Ishikawa (cell line): ENCODE results near the gene PLK2.

Source experiments
- CEBPB ChIP-seq: IDR thresholded peaks from 2 replicates; pipeline ENCODE4 v1.6.1; 2012
- CREB1 ChIP-seq: IDR thresholded peaks from 2 replicates; pipeline ENCODE4 v1.6.1; 2012; ENCODE audit warnings: low read depth
- EGR1 ChIP-seq: IDR thresholded peaks from 2 replicates; pipeline ENCODE4 v1.6.1; 2012
- EP300 ChIP-seq: IDR thresholded peaks from 2 replicates; pipeline ENCODE4 v1.6.1; 2012; ENCODE audit warnings: borderline replicate concordance
- FOXM1 ChIP-seq: IDR thresholded peaks from 2 replicates; pipeline ENCODE4 v1.6.1; 2012; ENCODE audit warnings: low read depth, borderline replicate concordance
- NFIC ChIP-seq: IDR thresholded peaks from 2 replicates; pipeline ENCODE4 v1.6.1; 2012
- RAD21 ChIP-seq: IDR thresholded peaks from 2 replicates; pipeline ENCODE4 v1.6.1; 2012; ENCODE audit warnings: low read depth
- TAF1 ChIP-seq: IDR thresholded peaks from 2 replicates; pipeline ENCODE4 v1.6.1; 2012; ENCODE audit warnings: low read depth, mild to moderate bottlenecking
- TCF12 ChIP-seq: IDR thresholded peaks from 2 replicates; pipeline ENCODE4 v1.6.1; 2012; ENCODE audit warnings: low read depth
- TEAD4 ChIP-seq: IDR thresholded peaks from 2 replicates; pipeline ENCODE4 v1.6.1; 2012
- YY1 ChIP-seq: IDR thresholded peaks from 2 replicates; pipeline ENCODE4 v1.6.1; 2012; ENCODE audit warnings: low read depth
- ZBTB7A ChIP-seq: IDR thresholded peaks from 2 replicates; pipeline ENCODE4 v1.6.1; 2012; ENCODE audit warnings: low read depth
- TF ChIP-seq, protein P1 (sequence below): IDR thresholded peaks from 2 replicates; pipeline ENCODE4 v1.6.1; 2012; ENCODE audit warnings: low read depth, mild to moderate bottlenecking
- TF ChIP-seq, protein P2 (sequence below): IDR thresholded peaks from 2 replicates; pipeline ENCODE4 v1.6.1; 2012
- TF ChIP-seq, protein P3 (sequence below): IDR thresholded peaks from 2 replicates; pipeline ENCODE4 v1.6.1; 2012

PLK2 gene

DNA sequence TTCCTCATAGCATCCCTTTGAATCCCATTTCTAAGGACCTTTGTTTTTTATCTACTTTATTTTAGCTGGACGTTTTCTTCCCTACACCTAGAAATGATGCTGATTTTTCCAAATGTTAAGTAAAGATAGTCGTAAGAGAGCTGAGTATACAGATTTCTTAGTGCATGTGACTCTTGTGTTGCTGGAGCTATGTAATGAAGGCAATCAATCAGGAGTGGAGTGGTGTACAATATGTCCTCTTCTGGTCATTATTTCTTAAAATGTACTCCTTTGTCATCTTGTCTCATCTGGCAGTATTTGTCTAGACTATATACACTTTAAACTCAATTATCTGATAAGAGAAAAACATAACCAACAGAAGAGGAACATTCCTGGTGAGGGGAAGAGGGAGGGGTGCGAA, 44.9 kb upstream of the PLK2 start:
- no peak for TF ChIP-seq EGR1

DNA sequence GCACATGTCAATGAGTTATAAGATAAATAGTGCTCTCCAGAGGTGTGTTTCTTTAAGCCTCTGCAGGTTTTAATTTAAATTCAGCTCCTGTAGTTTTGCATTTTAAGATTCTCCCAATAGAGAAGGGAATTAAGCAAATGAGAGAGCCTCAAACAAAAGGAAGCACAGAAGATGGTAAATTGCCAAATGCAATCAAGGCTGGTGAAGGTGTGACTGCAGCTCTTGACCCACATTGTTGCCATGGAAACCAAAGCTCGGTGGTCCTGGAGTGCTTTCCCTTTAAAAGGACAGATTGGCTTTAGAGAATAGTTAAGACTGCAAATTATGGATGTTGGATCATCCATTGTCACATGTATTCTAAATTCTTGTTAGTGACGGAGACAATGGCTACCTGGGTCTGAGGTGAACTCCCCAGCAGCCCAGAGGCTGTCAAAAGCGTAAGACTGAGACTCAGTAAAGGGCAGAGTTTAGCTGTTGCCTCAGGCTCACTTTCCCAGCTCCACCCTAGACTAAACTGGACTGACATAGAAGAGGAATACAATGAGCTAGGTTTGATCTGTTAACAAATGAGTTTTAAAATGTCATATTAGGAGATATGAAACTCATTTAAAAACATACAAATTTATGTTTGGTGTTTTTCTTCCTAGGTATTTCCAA, 43.6 kb upstream of the PLK2 start:
- TF ChIP-seq FOXM1 (no peak), ZBTB7A (no peak), TCF12 (no peak), RAD21 (no peak), YY1 (no peak), TEAD4 (no peak), EP300 (no peak), EGR1 (no peak)

DNA sequence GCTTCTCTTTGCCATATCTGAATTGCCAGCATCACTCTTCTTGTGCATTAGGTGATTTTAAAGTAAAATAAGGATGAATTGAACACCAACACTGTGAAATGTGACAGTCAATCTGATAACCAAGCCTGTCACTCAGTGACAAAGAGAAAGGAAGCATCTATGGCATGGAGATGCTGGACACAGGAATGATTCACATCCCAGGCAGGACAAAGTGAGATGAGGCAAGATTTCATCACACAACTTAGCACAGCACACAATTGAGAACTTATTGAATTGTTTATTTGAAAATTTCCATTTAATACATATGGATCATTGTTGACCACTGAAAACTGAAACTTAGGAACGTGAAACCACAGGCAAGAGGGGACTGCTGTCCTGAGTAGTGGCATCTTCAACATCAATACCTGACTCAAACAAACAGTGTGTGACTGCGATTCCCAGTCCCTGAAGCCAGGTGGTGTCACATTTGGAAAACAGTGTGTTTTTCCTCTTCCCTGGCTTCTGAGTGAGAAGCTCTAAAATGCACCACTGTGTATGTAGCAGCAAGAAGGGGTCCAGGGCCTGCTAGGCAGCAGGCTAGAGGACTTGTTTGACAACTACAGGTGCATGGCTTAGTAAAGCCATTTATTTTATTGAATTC, 42.0 kb upstream of the PLK2 start:
- TF ChIP-seq TEAD4 = no peak
- TF ChIP-seq, protein P1, sequence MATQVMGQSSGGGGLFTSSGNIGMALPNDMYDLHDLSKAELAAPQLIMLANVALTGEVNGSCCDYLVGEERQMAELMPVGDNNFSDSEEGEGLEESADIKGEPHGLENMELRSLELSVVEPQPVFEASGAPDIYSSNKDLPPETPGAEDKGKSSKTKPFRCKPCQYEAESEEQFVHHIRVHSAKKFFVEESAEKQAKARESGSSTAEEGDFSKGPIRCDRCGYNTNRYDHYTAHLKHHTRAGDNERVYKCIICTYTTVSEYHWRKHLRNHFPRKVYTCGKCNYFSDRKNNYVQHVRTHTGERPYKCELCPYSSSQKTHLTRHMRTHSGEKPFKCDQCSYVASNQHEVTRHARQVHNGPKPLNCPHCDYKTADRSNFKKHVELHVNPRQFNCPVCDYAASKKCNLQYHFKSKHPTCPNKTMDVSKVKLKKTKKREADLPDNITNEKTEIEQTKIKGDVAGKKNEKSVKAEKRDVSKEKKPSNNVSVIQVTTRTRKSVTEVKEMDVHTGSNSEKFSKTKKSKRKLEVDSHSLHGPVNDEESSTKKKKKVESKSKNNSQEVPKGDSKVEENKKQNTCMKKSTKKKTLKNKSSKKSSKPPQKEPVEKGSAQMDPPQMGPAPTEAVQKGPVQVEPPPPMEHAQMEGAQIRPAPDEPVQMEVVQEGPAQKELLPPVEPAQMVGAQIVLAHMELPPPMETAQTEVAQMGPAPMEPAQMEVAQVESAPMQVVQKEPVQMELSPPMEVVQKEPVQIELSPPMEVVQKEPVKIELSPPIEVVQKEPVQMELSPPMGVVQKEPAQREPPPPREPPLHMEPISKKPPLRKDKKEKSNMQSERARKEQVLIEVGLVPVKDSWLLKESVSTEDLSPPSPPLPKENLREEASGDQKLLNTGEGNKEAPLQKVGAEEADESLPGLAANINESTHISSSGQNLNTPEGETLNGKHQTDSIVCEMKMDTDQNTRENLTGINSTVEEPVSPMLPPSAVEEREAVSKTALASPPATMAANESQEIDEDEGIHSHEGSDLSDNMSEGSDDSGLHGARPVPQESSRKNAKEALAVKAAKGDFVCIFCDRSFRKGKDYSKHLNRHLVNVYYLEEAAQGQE = no peak
- TF ChIP-seq EP300 = no peak
- no peak for TF ChIP-seq CREB1
- TF ChIP-seq RAD21 = no peak
- TF ChIP-seq TAF1 = no peak
- TF ChIP-seq, protein P2, sequence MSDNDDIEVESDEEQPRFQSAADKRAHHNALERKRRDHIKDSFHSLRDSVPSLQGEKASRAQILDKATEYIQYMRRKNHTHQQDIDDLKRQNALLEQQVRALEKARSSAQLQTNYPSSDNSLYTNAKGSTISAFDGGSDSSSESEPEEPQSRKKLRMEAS = no peak
- no peak for TF ChIP-seq ZBTB7A
- no peak for TF ChIP-seq TCF12

DNA sequence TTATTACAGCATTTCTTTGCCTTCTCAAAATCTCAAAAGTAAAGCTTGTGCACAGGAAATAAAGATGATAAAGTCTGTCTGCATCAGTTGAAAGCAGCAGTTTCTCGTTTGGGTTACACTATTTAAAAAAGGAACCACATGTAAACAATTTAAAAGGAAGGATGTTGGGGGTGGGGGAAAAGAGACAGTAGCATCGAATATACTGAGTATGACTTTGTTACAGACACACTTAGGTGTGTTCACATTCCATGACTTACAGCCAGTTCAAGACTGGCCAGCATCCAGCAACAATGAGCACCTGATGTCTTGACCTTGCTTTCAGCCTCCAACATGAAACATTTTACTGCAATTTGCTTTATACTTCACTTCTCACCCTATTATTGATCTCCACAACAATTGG, 40.1 kb upstream of the PLK2 start:
- no peak for TF ChIP-seq NFIC
- TF ChIP-seq YY1 = no peak
- no peak for TF ChIP-seq FOXM1
- TF ChIP-seq, protein P2 = no peak
- TF ChIP-seq TAF1 = no peak
- TF ChIP-seq, protein P1 = no peak
- no peak for TF ChIP-seq EGR1
- TF ChIP-seq ZBTB7A = no peak
- TF ChIP-seq RAD21 = no peak
- no peak for TF ChIP-seq EP300
- no peak for TF ChIP-seq CREB1
- TF ChIP-seq TCF12 = no peak
- TF ChIP-seq, protein P3, sequence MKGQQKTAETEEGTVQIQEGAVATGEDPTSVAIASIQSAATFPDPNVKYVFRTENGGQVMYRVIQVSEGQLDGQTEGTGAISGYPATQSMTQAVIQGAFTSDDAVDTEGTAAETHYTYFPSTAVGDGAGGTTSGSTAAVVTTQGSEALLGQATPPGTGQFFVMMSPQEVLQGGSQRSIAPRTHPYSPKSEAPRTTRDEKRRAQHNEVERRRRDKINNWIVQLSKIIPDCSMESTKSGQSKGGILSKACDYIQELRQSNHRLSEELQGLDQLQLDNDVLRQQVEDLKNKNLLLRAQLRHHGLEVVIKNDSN = no peak
- no peak for TF ChIP-seq TEAD4
- TF ChIP-seq CEBPB = no peak

DNA sequence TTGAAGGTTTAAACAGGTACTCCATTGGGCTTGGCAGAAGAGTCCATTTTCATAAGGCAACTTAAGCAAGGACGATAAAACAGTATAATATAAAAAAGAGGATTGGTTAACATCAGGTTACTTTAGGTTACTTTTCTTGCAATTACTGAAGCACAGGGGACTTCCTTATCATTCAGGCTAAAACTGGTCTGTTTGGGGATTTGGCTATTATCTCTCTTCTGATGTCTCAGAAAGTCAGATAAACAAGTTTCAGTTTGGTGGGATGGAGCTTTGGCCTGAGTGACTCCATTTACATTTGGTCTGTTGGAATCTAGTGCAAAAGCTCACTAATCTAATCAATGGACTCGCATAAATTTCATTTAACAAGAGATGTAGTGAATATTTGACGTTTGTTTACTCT, 39.3 kb upstream of the PLK2 start:
- TF ChIP-seq TCF12 (no peak), CEBPB (no peak), RAD21 (no peak), TAF1 (no peak), FOXM1 (no peak), EGR1 (no peak), CREB1 (no peak), EP300 (no peak), TEAD4 (no peak), NFIC (no peak), YY1 (no peak), ZBTB7A (no peak)
- TF ChIP-seq, protein P2 = no peak
- TF ChIP-seq, protein P1 = no peak
- TF ChIP-seq, protein P3 = no peak
